RWPE1 (cell line): Measurements from ENCODE around the gene RMP24.
A peak's percentile ranks its signal among the peaks of the same experiment; 100 is the strongest.

Experiments
- CTCF ChIA-PET: fragments of 350-600 bp; sonication (Branson Sonifier 250); formaldehyde crosslinking; extraction: SDS; loops from one replicate; lab custom pipeline; 2021; lab: Yijun Ruan, JAX
- POLR2A ChIA-PET: fragments of 400-600 bp; formaldehyde crosslinking; extraction: SDS; loops from one replicate; lab custom pipeline; 2020; ENCODE audit warnings: antibody characterized with exemption; ENCODE audit not compliant: low non-redundant PET; lab: Yijun Ruan, JAX
- DNase-seq: peaks from one replicate; pipeline ENCODE4 v3.0.0; 2012; ENCODE audit warnings: low spot score
- H3K27ac ChIP-seq: fragments of 450-650 bp; 2 replicates; pipeline ENCODE4 v1.5.1; 2017
- TF ChIP-seq, protein P1 (sequence below): fragments of 450-650 bp; conservative IDR thresholded peaks from 2 replicates; pipeline ENCODE4 v1.5.1; 2017; ENCODE audit warnings: low read depth, mild to moderate bottlenecking

Gene RMP24

DNA sequence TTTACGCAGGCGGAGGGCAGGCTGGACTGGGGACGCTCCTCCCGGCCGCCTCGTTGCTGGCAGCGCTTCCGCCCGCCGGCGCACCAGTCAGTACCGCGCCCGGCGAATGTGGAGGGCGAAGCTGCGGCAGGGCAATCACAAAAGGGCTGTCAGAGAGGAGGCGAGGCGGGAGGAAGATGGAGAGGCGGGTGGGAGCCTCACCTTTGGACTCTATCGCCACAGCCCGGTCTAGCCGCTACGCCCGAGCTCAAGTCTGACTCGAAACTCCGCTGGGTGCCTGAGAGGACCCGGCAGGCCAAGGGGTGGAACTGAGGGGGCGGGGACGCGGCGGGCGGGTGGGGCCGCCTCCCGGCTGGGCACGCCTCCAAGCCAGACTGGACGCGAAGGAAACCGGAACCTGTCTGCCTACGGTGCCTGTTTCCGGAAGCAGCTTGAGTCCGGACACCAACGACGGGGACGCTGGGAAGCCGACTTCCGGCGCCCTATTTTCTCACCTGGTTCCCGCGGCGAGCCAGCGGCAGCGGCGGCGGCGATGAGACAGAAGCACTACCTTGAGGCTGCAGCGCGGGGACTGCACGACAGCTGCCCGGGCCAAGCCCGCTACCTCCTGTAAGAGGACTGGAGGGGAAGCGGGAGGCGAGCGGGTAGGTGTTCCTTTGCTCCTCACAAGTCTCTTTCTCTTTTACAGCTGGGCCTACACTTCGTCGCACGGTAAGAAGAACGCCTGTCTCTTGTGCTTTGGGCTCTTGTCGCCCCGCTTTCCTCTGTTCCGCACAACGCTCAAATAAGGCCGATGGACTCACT is at the start of gene RMP24:
Gene RMP24, plus strand, starts transcription at position 483 of the 804 bp plus-strand sequence.
- DNase-seq, result peak; percentile 73
- TF ChIP-seq, protein P1, sequence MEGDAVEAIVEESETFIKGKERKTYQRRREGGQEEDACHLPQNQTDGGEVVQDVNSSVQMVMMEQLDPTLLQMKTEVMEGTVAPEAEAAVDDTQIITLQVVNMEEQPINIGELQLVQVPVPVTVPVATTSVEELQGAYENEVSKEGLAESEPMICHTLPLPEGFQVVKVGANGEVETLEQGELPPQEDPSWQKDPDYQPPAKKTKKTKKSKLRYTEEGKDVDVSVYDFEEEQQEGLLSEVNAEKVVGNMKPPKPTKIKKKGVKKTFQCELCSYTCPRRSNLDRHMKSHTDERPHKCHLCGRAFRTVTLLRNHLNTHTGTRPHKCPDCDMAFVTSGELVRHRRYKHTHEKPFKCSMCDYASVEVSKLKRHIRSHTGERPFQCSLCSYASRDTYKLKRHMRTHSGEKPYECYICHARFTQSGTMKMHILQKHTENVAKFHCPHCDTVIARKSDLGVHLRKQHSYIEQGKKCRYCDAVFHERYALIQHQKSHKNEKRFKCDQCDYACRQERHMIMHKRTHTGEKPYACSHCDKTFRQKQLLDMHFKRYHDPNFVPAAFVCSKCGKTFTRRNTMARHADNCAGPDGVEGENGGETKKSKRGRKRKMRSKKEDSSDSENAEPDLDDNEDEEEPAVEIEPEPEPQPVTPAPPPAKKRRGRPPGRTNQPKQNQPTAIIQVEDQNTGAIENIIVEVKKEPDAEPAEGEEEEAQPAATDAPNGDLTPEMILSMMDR, result no peak
- peak within 1 kb of the TSS; percentile 91 for H3K27ac ChIP-seq
- ChIA-PET CTCF (interaction anchor here (0.7 kb wide), 1 partner anchor 587 kb away, joined by 3 read pairs; no protein-coding TSS in a partner anchor), POLR2A (no interaction called here)

DNA sequence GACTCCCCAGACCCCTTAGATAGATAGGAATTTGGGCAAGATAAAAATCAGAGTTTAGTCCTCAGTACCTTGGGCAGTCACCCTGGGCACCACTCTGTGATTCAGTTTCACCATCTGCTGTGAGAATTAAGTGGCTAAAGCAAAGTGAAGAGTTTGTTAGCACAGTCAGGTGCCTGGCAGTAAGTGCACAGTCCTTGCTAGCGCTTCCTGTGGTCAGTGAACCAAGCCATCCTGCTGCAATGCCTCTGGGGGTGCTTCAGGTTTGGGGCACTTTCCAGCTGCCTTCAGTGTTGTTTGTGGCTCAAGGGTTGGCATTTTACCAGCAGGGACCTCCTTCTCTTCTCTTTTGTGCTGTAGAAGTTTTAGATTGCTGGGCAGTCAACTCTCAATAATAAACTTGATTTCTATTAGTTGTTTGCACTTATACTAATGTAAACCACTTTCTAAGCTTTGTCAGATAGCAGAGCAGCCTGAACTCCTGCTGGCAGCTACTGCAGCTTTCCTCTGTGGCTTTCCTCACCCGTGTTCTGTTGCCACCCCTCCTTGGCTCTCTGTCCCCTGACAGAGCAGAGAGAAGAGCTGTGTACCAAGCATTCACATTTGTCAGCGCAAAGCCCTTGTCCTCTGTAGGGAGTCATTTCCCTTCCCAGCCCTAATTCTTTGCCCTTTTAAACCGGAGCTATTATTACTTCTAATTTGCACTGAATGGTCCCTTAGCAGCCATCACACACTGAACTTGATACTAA is 48.4 kb upstream of the RMP24 start:
- DNase-seq, result no peak
- no peak overlapping the region for H3K27ac ChIP-seq
- ChIA-PET POLR2A (no interaction called here), CTCF (no interaction called here)
- TF ChIP-seq, protein P1, result no peak

DNA sequence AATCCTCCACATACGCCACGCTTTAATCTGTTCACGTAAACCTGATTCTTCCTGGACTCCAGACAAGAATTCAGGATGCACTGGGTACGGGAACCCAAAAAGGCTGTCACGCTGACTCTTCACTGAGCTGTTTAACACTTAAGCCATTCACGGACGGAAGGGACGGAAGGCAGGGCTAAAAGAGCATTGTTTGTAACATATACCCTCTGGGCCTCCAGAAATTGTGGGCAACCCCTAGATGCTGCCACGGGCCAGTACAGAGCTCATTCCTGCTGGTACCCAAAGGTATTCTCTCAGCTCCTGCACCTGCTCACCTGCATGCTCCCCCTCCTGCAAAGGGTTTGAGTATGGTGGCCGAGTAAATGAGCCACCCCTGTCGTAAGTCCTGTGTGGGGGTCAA is 45.6 kb upstream of the RMP24 start:
- H3K27ac ChIP-seq, result no peak overlapping the region
- TF ChIP-seq, protein P1, result no peak
- ChIA-PET CTCF (interaction anchor here (0.9 kb wide), 1 partner anchor 24 kb away, joined by 3 read pairs; no protein-coding TSS in a partner anchor), POLR2A (no interaction called here)
- DNase-seq, result no peak

DNA sequence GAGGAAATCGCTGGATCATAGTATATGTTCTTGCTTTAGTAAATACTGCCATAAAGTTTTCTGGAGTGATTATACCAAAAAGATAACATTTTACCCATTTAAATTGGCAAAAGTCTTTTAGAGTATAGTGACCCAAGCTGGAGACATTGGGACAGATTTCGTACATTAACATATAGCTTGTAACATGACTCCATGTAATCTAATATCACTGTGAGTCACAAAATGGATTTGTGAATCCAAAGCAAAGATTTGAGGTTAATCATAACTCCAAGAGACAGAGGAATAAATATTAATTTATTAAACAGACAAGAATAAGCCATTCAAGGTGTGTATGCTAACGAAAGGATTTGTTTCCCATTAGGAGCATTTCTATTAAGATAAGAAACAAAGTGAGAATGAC is 45.0 kb upstream of the RMP24 start:
- CTCF ChIA-PET, result no interaction called here

DNA sequence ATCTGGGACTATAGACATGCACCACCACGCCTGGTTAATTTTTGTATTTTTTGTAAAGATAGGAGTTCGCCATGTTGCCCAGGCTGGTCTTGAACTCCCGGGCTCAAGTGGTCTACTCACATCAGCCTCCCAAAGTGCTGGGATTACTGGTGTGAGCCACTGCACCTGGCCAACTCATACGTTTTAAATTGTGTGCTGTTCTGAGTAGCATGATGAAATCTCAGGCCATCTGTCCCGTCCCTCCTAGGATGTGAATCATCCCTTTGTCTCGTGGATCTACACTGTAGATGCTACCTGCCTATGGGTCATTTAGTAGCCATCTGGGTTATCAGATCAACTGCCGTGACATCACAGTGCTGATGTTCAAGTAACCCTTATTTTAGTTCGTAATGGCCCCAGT is 38.5 kb upstream of the RMP24 start:
- DNase-seq, result peak; percentile 34
- TF ChIP-seq, protein P1, result no peak
- POLR2A ChIA-PET, result no interaction called here
- CTCF ChIA-PET, result no interaction called here
- no peak overlapping the region for H3K27ac ChIP-seq

More for the DNA sequence above, 45.0 kb upstream of the RMP24 start:
- POLR2A ChIA-PET, result no interaction called here
- TF ChIP-seq, protein P1, result no peak
- H3K27ac ChIP-seq, result no peak overlapping the region
- no peak for DNase-seq

DNA sequence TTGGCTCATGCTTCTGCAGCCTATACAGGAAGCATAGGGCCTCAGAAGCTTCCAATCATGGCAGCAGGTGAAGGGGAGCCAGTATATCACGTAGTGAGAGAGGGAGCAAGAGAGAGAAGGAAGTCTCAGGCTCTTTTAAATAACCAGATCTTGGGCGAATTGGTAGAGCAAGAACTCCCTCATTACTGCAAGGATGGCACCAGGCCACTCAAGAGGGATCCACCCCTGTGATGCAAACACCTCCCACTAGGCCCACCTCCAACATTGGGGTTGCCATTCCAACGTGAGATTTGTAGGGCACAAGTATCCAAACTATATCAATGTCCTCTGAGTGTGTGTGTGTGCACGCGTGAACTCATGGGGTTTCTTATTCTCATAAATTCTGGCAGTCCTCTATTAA is 37.6 kb upstream of the RMP24 start:
- ChIA-PET POLR2A (no interaction called here), CTCF (no interaction called here)
- DNase-seq, result no peak
- H3K27ac ChIP-seq, result no peak overlapping the region
- TF ChIP-seq, protein P1, result no peak
